ENCODE results near the gene STARD3NL.

- TF ChIP-seq EZH2 (IDR thresholded peaks at IDR 0.05; ENCODE audit: insufficient read depth, poor library complexity, severe bottlenecking) (no peak), EZH2phosphoT487 (IDR thresholded peaks at IDR 0.05; ENCODE audit: insufficient read depth, low read depth) (no peak)
These were observed 4.4 kb downstream of the STARD3NL start for GRCh38 chr7:38182450-38182849.

Data from GM23248 (cell line).